ENCODE results near the gene ZDHHC4.

ZDHHC4 gene

DNA sequence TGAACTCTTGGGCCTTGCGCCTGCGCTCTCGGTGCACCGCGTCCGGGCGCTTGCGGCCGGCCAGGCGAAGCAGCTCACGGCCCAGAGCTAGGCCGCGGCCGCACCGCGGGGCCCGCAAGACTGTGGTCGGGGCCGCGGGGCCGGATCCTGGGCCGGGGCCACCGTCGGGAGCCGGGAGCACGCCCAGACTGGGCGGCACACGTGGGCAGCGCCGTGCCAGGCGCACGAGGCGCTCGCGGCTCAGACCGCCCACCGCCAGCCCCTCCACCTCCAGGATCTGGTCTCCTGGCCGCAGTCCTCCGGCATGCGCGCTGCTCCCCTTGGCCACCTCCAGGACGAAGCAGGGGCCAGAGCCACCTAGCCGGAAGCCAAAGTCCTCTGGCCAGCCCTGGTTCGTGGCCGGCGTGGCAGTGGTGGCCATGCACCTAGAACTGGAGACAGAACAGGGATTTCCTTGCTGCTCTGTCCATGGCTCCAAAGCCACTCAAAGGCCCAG, 26.2 kb upstream of the ZDHHC4 start, which contains the start of gene GRID2IP:
Gene GRID2IP, minus strand, starts transcription at position 446 of the 496 bp plus-strand sequence. Its CDS starts 25 bp downstream, at position 421.
- no peak for FAIRE-seq
- DNase-seq (ENCODE audit: insufficient read length, low spot score) = no peak
- TF ChIP-seq, protein P1, sequence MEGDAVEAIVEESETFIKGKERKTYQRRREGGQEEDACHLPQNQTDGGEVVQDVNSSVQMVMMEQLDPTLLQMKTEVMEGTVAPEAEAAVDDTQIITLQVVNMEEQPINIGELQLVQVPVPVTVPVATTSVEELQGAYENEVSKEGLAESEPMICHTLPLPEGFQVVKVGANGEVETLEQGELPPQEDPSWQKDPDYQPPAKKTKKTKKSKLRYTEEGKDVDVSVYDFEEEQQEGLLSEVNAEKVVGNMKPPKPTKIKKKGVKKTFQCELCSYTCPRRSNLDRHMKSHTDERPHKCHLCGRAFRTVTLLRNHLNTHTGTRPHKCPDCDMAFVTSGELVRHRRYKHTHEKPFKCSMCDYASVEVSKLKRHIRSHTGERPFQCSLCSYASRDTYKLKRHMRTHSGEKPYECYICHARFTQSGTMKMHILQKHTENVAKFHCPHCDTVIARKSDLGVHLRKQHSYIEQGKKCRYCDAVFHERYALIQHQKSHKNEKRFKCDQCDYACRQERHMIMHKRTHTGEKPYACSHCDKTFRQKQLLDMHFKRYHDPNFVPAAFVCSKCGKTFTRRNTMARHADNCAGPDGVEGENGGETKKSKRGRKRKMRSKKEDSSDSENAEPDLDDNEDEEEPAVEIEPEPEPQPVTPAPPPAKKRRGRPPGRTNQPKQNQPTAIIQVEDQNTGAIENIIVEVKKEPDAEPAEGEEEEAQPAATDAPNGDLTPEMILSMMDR (IDR thresholded peaks at IDR 0.05; ENCODE audit: insufficient read depth, missing control alignments) = no peak

DNA sequence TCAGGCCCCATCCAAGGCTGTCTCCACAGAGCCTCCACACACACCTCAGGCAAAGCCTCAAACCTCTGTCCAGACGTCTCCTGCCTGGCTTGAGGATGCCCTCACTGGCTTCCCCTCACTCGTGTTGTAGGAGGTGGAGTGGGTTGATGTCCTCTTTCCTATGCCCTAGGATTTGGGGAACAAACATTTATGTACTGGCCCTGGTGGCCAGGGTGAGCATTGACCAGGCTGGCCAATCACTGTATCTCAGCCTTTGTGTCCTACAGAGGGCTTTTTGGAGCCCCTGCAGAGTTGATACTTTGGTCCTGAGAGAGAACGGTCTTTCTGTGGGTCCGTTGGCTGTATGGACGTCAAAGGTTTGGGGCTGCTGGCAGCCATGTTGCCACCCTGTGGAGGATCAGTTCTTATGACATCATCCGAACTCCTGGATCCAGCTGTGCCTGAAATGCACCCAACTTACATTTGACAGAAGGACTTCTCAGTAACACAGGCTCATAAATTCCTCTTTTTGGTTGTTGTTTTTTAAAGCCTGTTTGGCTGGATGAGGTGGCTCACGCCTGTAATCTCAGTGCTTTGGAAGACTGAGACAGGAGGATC, 23.7 kb upstream of the ZDHHC4 start:
- no peak for FAIRE-seq

DNA sequence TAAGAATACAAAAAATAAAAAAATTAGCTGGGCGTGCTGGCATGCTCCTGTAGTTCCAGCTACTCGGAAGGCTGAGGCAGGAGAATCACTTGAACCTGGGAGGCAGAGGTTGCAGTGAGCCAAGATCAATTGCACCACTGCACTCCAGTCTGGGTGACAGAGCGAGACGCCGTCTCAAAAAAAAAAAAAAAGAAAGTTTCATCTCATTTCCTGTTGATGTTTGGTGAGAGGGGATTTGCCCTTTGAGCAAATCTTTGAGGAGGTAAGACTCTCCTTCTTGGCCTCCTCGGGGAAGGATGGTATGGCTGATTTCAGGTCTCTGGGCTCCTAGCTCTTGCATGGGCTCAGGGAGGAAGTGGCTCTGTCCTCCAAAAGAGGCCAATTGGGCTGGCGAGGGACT, 22.4 kb upstream of the ZDHHC4 start:
- DNase-seq (ENCODE audit: insufficient read length, low spot score) = no peak
- no peak for FAIRE-seq
- TF ChIP-seq, protein P1 (IDR thresholded peaks at IDR 0.05; ENCODE audit: insufficient read depth, missing control alignments) = no peak

More for the DNA sequence above, 23.7 kb upstream of the ZDHHC4 start:
- TF ChIP-seq, protein P1 (IDR thresholded peaks at IDR 0.05; ENCODE audit: insufficient read depth, missing control alignments) = peak; percentile 0
- no peak for DNase-seq (ENCODE audit: insufficient read length, low spot score)

DNA sequence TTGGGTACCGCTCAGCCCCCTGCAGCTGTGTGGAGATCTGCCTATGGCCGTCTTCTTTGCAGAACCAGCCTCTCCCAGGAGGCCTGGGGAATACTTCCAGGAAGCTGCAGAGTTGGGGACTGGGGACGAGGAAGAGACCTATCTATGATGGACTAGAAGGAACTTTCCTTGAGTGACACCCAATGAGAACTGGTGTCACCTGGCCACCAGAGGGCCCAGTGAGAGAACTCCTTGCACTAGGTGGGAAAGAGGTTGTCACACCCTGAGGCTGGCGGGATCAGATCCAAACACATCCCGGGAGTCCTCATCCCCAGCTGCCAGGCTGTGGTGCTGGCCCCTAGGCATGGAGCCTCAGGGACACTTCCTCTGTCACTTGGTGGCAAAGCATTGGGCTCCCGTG, 21.1 kb upstream of the ZDHHC4 start:
- TF ChIP-seq, protein P1 (IDR thresholded peaks at IDR 0.05; ENCODE audit: insufficient read depth, missing control alignments) = no peak
- FAIRE-seq = no peak
- DNase-seq (ENCODE audit: insufficient read length, low spot score) = no peak

DNA sequence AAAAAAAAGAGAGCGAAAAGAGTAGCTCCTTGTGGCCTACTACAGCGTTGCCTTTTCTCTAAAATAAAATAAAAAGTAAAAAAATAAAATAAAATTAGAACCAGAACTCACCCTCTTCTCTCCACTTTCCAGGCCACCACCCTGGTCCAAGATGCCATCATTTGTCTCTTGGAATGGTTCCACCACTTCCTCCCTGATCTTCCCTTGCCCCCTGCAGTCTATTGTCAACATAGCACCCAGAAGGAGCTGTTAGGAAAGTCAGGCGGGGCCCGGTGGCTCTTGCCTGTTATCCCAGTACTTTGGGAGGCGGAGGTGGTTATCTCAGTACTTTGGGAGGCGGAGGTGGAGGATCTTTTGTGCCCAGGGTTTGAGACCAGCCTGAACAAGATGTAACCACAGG, 18.4 kb upstream of the ZDHHC4 start:
- DNase-seq (ENCODE audit: insufficient read length, low spot score) (no peak), FAIRE-seq (no peak)
- TF ChIP-seq, protein P1 (IDR thresholded peaks at IDR 0.05; ENCODE audit: insufficient read depth, missing control alignments) = peak; percentile 56

DNA sequence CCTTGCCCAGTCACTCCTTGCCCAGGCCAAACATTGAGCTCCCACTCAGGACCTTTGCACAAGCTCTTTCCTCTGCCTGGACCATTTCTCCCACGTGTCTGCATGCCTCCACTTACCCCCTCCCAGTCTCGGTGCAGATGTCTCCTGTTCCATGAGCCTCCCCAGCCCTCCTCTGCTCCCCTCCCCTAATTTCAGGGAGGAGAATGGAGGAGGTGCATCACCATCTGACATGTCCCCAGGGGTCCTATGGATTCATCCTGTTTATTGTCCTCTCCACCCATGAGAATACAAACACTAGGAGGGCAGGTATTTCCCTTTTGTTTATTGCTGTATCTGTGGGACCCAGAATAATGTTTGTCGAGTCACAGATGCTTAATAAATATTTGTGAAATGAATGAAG, 17.4 kb upstream of the ZDHHC4 start:
- TF ChIP-seq, protein P1 (IDR thresholded peaks at IDR 0.05; ENCODE audit: insufficient read depth, missing control alignments) = no peak
- DNase-seq (ENCODE audit: insufficient read length, low spot score) (no peak), FAIRE-seq (no peak)

DNA sequence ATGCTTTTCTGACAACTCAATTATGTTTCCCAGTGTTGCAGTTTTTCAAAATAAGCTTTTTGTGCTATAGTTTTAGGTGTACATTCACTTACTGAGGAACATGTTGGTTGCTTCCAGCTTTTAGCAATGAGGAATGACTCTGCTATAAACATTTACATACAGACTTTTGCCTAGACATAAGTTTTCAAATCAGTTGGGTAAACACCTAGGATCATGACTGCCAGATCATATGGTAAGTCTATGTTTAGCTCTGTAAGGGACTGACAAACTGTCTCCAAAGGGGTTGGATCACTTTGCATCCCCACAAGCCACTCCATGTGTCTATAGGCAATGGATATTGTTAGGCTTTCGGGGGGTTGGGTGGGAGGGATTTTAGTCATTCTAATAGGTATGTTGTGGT, 15.1 kb upstream of the ZDHHC4 start:
- FAIRE-seq (no peak), DNase-seq (ENCODE audit: insufficient read length, low spot score) (no peak)
- TF ChIP-seq, protein P1 (IDR thresholded peaks at IDR 0.05; ENCODE audit: insufficient read depth, missing control alignments) = no peak
